Esophagus (tissue), 2 donors: ENCODE measurements around the gene INPP5F. TPM values are rescaled to one million over a fixed set of nuclear protein-coding genes. Genes with fewer than 3 reads are reported as not detected.

ENCODE experiments used
- H3K27ac ChIP-seq, 2 donors: one replicate each; pipeline ENCODE4 v1.5.1; 2013; ENCODE audit warnings: low read depth in 2 of 2, mild to moderate bottlenecking in 2 of 2, inconsistent platforms in 1 of 2, low read length in 1 of 2, moderate library complexity in 1 of 2
- H3K27me3 ChIP-seq, 2 donors: one replicate each; pipeline ENCODE4 v1.6.1; 2013; ENCODE audit warnings: low read length in 2 of 2, control low read depth in 1 of 2, mild to moderate bottlenecking in 1 of 2; ENCODE audit not compliant: insufficient read depth in 2 of 2, control insufficient read depth in 1 of 2
- H3K36me3 ChIP-seq, 2 donors: one replicate each; pipeline ENCODE4 v1.6.1; 2013; ENCODE audit warnings: low read length in 1 of 2; ENCODE audit not compliant: control insufficient read depth in 2 of 2, insufficient read depth in 2 of 2
- H3K4me1 ChIP-seq, 2 donors: one replicate each; pipeline ENCODE4 v1.6.1; 2013; ENCODE audit warnings: low read length in 1 of 2; ENCODE audit not compliant: control insufficient read depth in 2 of 2, insufficient read depth in 2 of 2
- H3K4me3 ChIP-seq, 2 donors: one replicate each; pipeline ENCODE4 v1.5.1; 2013; ENCODE audit warnings: low read length in 2 of 2, mild to moderate bottlenecking in 2 of 2, low read depth in 1 of 2, moderate library complexity in 1 of 2
- H3K9me3 ChIP-seq, 2 donors: one replicate each; pipeline ENCODE4 v1.6.1; 2013; ENCODE audit warnings: mild to moderate bottlenecking in 2 of 2, low read depth in 1 of 2, low read length in 1 of 2, moderate library complexity in 1 of 2; ENCODE audit not compliant: control insufficient read depth in 2 of 2, insufficient read depth in 1 of 2
- WGBS, 2 donors: extraction: QIAGEN DNeasy Blood & Tissue Kit; methylation state at CpG; one replicate each; pipeline ENCODE4 v1.1.7; 2013; 5-methylcytosine and 5-hydroxymethylcytosine counted together
- polyA plus RNA-seq, 2 donors: library from polyadenylated mRNA; stranded (reverse); fragments of 200-250 nt; gene quantifications; one replicate each; pipeline ENCODE4 v1.2.3, GENCODE V29; 2013
- donor health status: healthy with polysubstance abuse.
- donor health status: Bipolar disorder and iron deficiency.

Gene INPP5F
- polyA plus RNA-seq, 2 donors: 5.1 to 5.8 TPM

- 76 to 79% methylated on average over 2 of the region's 2 CpGs for WGBS, 2 donors
- Histone ChIP-seq H3K27ac (no peak overlapping the region), H3K27me3 (no peaks in the 10 kb centered on the region), H3K9me3 (no peaks in the 10 kb centered on the region), H3K4me1 (peaks cover 0 to 2% of the 10 kb centered on the region in 2 donors), H3K36me3 (no peaks in the 10 kb centered on the region), H3K4me3 (no peak overlapping the region)
Observed at GRCh38 chr10:119753309-119753708, 27.5 kb downstream of the INPP5F start.

DNA sequence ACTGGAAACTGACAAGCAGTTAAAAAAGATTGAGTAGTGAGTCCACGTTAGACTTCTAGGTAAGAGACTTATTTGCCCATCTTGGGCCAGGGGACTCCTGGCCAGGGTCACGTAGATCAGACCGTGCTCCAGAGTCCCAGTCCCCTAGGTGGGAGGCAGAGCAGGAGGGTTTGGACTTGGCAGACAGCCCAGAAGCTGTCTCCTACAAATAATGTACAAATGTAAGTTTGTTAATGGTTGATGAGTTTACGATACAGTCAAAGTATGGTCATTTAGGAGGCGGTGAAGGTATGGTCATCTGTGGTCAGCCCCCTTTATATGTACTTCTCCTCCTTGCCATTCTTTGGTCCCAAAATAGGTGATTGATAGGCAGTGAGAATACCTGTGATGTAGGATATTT lies 28.2 kb downstream of the INPP5F start:
- 80 to 90% methylated on average over 5 of the region's 5 CpGs for WGBS, 2 donors
- Histone ChIP-seq H3K4me1 (peaks cover 0 to 2% of the 10 kb centered on the region in 2 donors), H3K27me3 (no peaks in the 10 kb centered on the region), H3K27ac (no peak overlapping the region), H3K9me3 (no peaks in the 10 kb centered on the region), H3K36me3 (no peaks in the 10 kb centered on the region), H3K4me3 (no peak overlapping the region)

GRCh38 chr10:119754936-119755335 lies 29.1 kb downstream of the INPP5F start:
- H3K36me3 ChIP-seq: no peaks in the 10 kb centered on the region
- 78 to 94% methylated on average over 4 of the region's 4 CpGs for WGBS, 2 donors
- H3K4me3 ChIP-seq: no peak overlapping the region
- peaks cover 0 to 2% of the 10 kb centered on the region in 2 donors for H3K4me1 ChIP-seq
- no peaks in the 10 kb centered on the region for H3K27me3 ChIP-seq
- H3K27ac ChIP-seq: no peak overlapping the region
- no peaks in the 10 kb centered on the region for H3K9me3 ChIP-seq

DNA sequence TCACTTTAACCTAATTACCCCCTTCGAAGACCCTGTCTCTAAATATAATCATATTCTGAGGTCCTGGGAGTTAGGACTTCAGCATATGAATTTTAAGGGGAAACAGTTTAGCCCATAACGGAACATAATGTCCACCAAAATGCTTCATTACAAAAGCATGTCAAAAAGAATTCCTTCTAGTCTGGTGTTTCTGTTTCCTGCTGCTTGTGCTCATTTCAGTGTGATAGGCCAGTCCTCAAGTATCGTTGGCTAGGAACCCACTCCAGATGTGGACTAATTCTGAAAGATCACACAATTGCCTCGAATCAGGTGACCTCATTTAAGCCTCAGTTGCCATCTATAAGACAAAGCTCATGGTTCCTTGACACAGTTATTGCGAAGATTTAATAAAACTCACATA lies 29.6 kb downstream of the INPP5F start:
- Histone ChIP-seq H3K4me3 (no peak overlapping the region), H3K27me3 (no peaks in the 10 kb centered on the region), H3K4me1 (peaks cover 0 to 2% of the 10 kb centered on the region in 2 donors), H3K36me3 (no peaks in the 10 kb centered on the region), H3K9me3 (no peaks in the 10 kb centered on the region), H3K27ac (no peak overlapping the region)
- WGBS, 2 donors: 84 to 87% methylated on average over 5 of the region's 5 CpGs

GRCh38 chr10:119758448-119759195 lies 32.8 kb downstream of the INPP5F start:
- 92% methylated on average over 5 of the region's 5 CpGs for WGBS, 2 donors
- Histone ChIP-seq H3K4me3 (no peak overlapping the region), H3K27me3 (no peaks in the 10 kb centered on the region), H3K4me1 (peaks cover 0 to 2% of the 10 kb centered on the region in 2 donors), H3K36me3 (no peaks in the 10 kb centered on the region), H3K27ac (no peak overlapping the region), H3K9me3 (no peaks in the 10 kb centered on the region)

DNA sequence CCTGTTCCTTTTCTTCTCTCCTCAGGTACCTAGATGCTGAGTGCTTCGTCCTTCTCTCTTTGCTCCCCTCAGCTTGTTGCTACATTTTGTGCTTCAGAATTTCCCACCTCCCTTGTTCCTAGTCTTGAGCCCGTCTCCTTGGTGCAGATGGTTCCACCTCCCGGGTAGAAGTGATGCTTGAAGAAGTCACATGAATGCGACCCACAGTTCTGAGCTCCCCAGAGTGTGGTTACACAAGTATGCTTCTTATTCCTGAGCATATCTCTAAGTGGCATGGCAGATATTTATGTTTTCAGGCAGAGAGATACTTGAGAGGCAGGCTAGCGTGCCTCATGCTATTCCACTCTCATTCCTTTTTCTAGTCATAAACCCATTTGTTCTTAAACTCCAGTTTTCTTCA lies 34.0 kb downstream of the INPP5F start:
- WGBS, 2 donors: 93 to 96% methylated on average over 5 of the region's 5 CpGs
- Histone ChIP-seq H3K27me3 (no peaks in the 10 kb centered on the region), H3K4me3 (no peak overlapping the region), H3K9me3 (no peaks in the 10 kb centered on the region), H3K27ac (no peak overlapping the region), H3K36me3 (no peaks in the 10 kb centered on the region), H3K4me1 (peaks cover 0 to 2% of the 10 kb centered on the region in 2 donors)

- Histone ChIP-seq H3K9me3 (no peaks in the 10 kb centered on the region), H3K36me3 (no peaks in the 10 kb centered on the region), H3K27me3 (no peaks in the 10 kb centered on the region), H3K27ac (no peak overlapping the region), H3K4me1 (peaks cover 0 to 2% of the 10 kb centered on the region in 2 donors), H3K4me3 (no peak overlapping the region)
- WGBS, 2 donors: 64 to 72% methylated on average over 3 of the region's 3 CpGs
Observed at GRCh38 chr10:119761106-119761505, 35.3 kb downstream of the INPP5F start.

DNA sequence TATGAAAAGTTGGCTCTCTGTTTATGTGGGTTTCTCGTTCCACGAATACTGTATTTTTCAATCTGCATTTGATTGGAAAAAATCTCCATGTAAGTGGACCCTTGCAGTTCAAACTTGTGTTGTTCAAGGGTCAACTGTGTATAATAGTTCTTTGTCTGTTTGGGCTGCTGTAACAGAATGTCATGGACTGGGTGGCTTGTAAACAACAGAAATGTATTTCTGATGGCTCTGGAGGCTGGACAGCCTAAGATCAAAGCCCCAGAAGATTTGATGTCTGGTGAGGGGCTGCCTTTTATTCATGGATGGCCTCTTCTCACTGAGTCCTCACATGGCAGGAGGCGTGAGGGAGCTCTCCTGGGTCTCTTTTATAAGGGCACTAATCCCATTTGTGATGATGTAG lies 36.2 kb downstream of the INPP5F start:
- Histone ChIP-seq H3K4me1 (peaks cover 0 to 2% of the 10 kb centered on the region in 2 donors), H3K4me3 (no peak overlapping the region), H3K36me3 (no peaks in the 10 kb centered on the region), H3K27ac (no peak overlapping the region), H3K27me3 (no peaks in the 10 kb centered on the region), H3K9me3 (no peaks in the 10 kb centered on the region)
- WGBS, 2 donors: 92 to 93% methylated on average over 3 of the region's 3 CpGs

- Histone ChIP-seq H3K27ac (no peak overlapping the region), H3K4me1 (peaks cover 0 to 2% of the 10 kb centered on the region in 2 donors), H3K4me3 (no peak overlapping the region), H3K36me3 (no peaks in the 10 kb centered on the region), H3K9me3 (no peaks in the 10 kb centered on the region), H3K27me3 (no peaks in the 10 kb centered on the region)
- WGBS, 2 donors: 78 to 83% methylated on average over 8 of the region's 8 CpGs
Observed at GRCh38 chr10:119762805-119763798, 37.3 kb downstream of the INPP5F start.
